Panc1 (cell line): ENCODE results near the gene SLC4A5. TPM values are rescaled to one million over a fixed set of nuclear protein-coding genes. Genes with fewer than 3 reads are reported as not detected.

Source experiments
- ATAC-seq: fragments of 200-7000 bp; cut with Tn5 transposase; 2 replicates; pipeline ENCODE4 v1.9.1; 2020; ENCODE audit warnings: mild to moderate bottlenecking, moderate library complexity
- BruUV-seq: library from RNA; stranded (reverse); fragments of 400-500 nt; replicated peaks from 2 replicates; lab custom pipeline; 2021; lab: Mats Ljungman, UMichigan
- CTCF ChIA-PET: fragments of 300-600 bp; sonication (Branson Sonifier 250); formaldehyde crosslinking; loops from one replicate; lab custom pipeline; 2022; ENCODE audit warnings: antibody characterized with exemption; lab: Charles Lee
- POLR2A ChIA-PET: fragments of 300-600 bp; sonication (Branson Sonifier 250); formaldehyde crosslinking; loops from one replicate; lab custom pipeline; 2022; ENCODE audit warnings: antibody characterized with exemption; lab: Charles Lee
- DNase-seq: peaks from one replicate; pipeline ENCODE4 v3.0.0-alpha.2; 2010; ENCODE audit warnings: low read depth, low spot score
- H3K27ac ChIP-seq: 2 replicates; pipeline ENCODE4 v1.5.1; 2011; ENCODE audit warnings: mild to moderate bottlenecking, low read length, inconsistent platforms
- H3K27me3 ChIP-seq: fragments of 200-500 bp; sonication (Bioruptor generic); 2 replicates; pipeline ENCODE4 v1.6.0; 2014; ENCODE audit warnings: low read length, inconsistent platforms; ENCODE audit not compliant: control insufficient read depth, insufficient read depth
- H3K36me3 ChIP-seq: fragments of 200-500 bp; sonication (Bioruptor generic); 2 replicates; pipeline ENCODE4 v1.5.1; 2014; ENCODE audit warnings: inconsistent platforms, mild to moderate bottlenecking, low read length, moderate library complexity; ENCODE audit not compliant: control insufficient read depth, insufficient read depth
- H3K4me1 ChIP-seq: 2 replicates; pipeline ENCODE4 v1.5.1; 2011; ENCODE audit warnings: inconsistent platforms, mild to moderate bottlenecking, low read length, moderate library complexity; ENCODE audit not compliant: control insufficient read depth, insufficient read depth
- H3K4me3 ChIP-seq, 2 experiments: 2 replicates each; pipeline ENCODE4 v1.5.1; 2011 to 2012; ENCODE audit warnings: low read depth in 2 of 2, low read length in 2 of 2, mild to moderate bottlenecking in 2 of 2, inconsistent platforms in 1 of 2, moderate library complexity in 1 of 2
- H3K9me3 ChIP-seq: fragments of 200-500 bp; sonication (Bioruptor generic); 2 replicates; pipeline ENCODE4 v1.5.1; 2014; ENCODE audit warnings: low read depth, mild to moderate bottlenecking, inconsistent platforms, low read length, moderate library complexity; ENCODE audit not compliant: control insufficient read depth, insufficient read depth
- CTCF ChIP-seq: fragments of 450-650 bp; IDR thresholded peaks from 2 replicates; pipeline ENCODE4 v1.5.1; 2017; ENCODE audit warnings: mild to moderate bottlenecking
- POLR2AphosphoS5 ChIP-seq: IDR thresholded peaks from 2 replicates; pipeline ENCODE4 v1.6.1; 2012; ENCODE audit warnings: mild to moderate bottlenecking, low read depth, low read length, moderate library complexity
- REST ChIP-seq, 2 experiments: IDR thresholded peaks; 2 replicates each; pipeline ENCODE4 v1.6.1; 2011 to 2012; ENCODE audit warnings: low read depth in 2 of 2, control low read depth in 1 of 2, low read length in 1 of 2, mild to moderate bottlenecking in 1 of 2, moderate library complexity in 1 of 2; ENCODE audit not compliant: insufficient read depth in 1 of 2
- SIN3A ChIP-seq: IDR thresholded peaks from 2 replicates; pipeline ENCODE4 v1.6.1; 2012; ENCODE audit warnings: low read depth, mild to moderate bottlenecking, low read length, moderate library complexity, borderline replicate concordance; ENCODE audit not compliant: insufficient read depth
- TCF7L2 ChIP-seq: IDR thresholded peaks from 2 replicates; pipeline ENCODE4 v1.6.1; 2011; ENCODE audit warnings: mild to moderate bottlenecking, low read depth, low read length, inconsistent platforms
- in situ Hi-C: cut with HindIII; loops from 2 replicates; pipeline ENCODE4 v1.10.0; 2016; ENCODE audit warnings: low sequenced_read_pairs, low pct_unique_long_range_greater_than_20kb
- intact Hi-C: fragments of 100-400 bp; cut with micrococcal nuclease; formaldehyde crosslinking; loops from one replicate; pipeline ENCODE4 v1.10.0; 2022; ENCODE audit not compliant: unreplicated experiment
- total RNA-seq: library from RNA; stranded (reverse); gene quantifications from one replicate; pipeline ENCODE4 v1.2.1, GENCODE V29; 2021; ENCODE audit not compliant: unreplicated experiment

SLC4A5 gene
- total RNA-seq, 1 experiment from 2014 or later, result 1.2 TPM

GRCh38 chr2:74384051-74384450, 40.8 kb upstream of the SLC4A5 start:
- Histone ChIP-seq H3K9me3 (no peaks in the 10 kb centered on the region), H3K4me3 (no peak overlapping the region), H3K4me1 (peaks cover 6% of the 10 kb centered on the region; the same call in 1 of the 2 replicates), H3K27me3 (no peaks in the 10 kb centered on the region), H3K27ac (no peak overlapping the region), H3K36me3 (peaks cover 2% of the 10 kb centered on the region; the same call in 1 of the 2 replicates)
- ChIA-PET CTCF (no interaction called here), POLR2A (no interaction called here)
- intact Hi-C loops, result no loop called here
- ATAC-seq (no peak), DNase-seq (no peak)
- no peak for TF ChIP-seq CTCF
- no peak for TF ChIP-seq SIN3A
- TF ChIP-seq POLR2AphosphoS5, result no peak
- no peak for TF ChIP-seq TCF7L2
- no peak for TF ChIP-seq REST (IDR thresholded peaks at IDR 0.05; ENCODE audit: insufficient read depth in 1 of 2, low read depth in 2 of 2, low read length in 1 of 2)
- in situ Hi-C loops, result no loop called here
- BruUV-seq, result no TSS peak

- peaks cover 2% of the 10 kb centered on the region; the same call in 1 of the 2 replicates for H3K36me3 ChIP-seq
- no peak for DNase-seq
- no peak for ATAC-seq
- no peak overlapping the region for H3K27ac ChIP-seq
- in situ Hi-C loops, result no loop called here
- BruUV-seq, result no TSS peak
- POLR2A ChIA-PET, result no interaction called here
- H3K4me3 ChIP-seq, result no peak overlapping the region
- no peak for TF ChIP-seq TCF7L2
- no peak for TF ChIP-seq SIN3A
- no peak for TF ChIP-seq CTCF
- no peak for TF ChIP-seq REST (IDR thresholded peaks at IDR 0.05; ENCODE audit: insufficient read depth in 1 of 2, low read depth in 2 of 2, low read length in 1 of 2)
- no peak for TF ChIP-seq POLR2AphosphoS5
- intact Hi-C loops, result no loop called here
- H3K4me1 ChIP-seq, result peaks cover 6% of the 10 kb centered on the region; the same call in 1 of the 2 replicates
- H3K27me3 ChIP-seq, result no peaks in the 10 kb centered on the region
- H3K9me3 ChIP-seq, result no peaks in the 10 kb centered on the region
- CTCF ChIA-PET, result no interaction called here
These were observed 40.0 kb upstream of the SLC4A5 start for GRCh38 chr2:74383254-74383653.
